Fibroblast of skin of right quadriceps (primary cell): ENCODE measurements around the gene SPATA33.
"Not testable (repeated sequence)": the region's sequence is repeated elsewhere in the genome, so short reads cannot be mapped to it uniquely, and the experiment has no call there.

Experiments used
- DNase-seq: peaks from one replicate; pipeline ENCODE4 v3.0.0-alpha.2; 2013

The SPATA33 gene

GRCh38 chr16:89667000-89667399 lies 9.4 kb downstream of the SPATA33 start:
- DNase-seq: peak; percentile 19

GRCh38 chr16:89667633-89668032 lies 10.0 kb downstream of the SPATA33 start:
- DNase-seq: no peak

GRCh38 chr16:89668790-89669158 lies 11.1 kb downstream of the SPATA33 start:
- DNase-seq: no peak

- no peak for DNase-seq
Measured at GRCh38 chr16:89669755-89670154, 12.1 kb downstream of the SPATA33 start.

GRCh38 chr16:89670496-89671431 lies 13.1 kb downstream of the SPATA33 start:
- DNase-seq: peak; percentile 24

- DNase-seq: not testable (repeated sequence)
Measured at GRCh38 chr16:89671565-89671964, 13.9 kb downstream of the SPATA33 start.

- DNase-seq: no peak
Measured at GRCh38 chr16:89672177-89672941, 14.7 kb downstream of the SPATA33 start.

- no peak for DNase-seq
Measured at GRCh38 chr16:89678258-89678657, 20.6 kb downstream of the SPATA33 start.

GRCh38 chr16:89685916-89686315 lies 28.3 kb downstream of the SPATA33 start:
- DNase-seq: no peak

- peak; percentile 85 for DNase-seq
Measured at GRCh38 chr16:89686520-89687091, 29.0 kb downstream of the SPATA33 start, which contains the start of gene CDK10. Gene CDK10, plus strand, starts transcription at chr16:89686689. Its CDS starts 22 bp downstream, at chr16:89686711.

GRCh38 chr16:89687092-89687940 lies 29.7 kb downstream of the SPATA33 start:
- peak; percentile 26 for DNase-seq

- no peak for DNase-seq
Measured at GRCh38 chr16:89688395-89688794, 30.8 kb downstream of the SPATA33 start.

GRCh38 chr16:89689142-89689541 lies 31.5 kb downstream of the SPATA33 start:
- no peak for DNase-seq

GRCh38 chr16:89689621-89690020 lies 32.0 kb downstream of the SPATA33 start:
- not testable (repeated sequence) for DNase-seq

GRCh38 chr16:89690392-89690901 lies 32.8 kb downstream of the SPATA33 start:
- no peak for DNase-seq

GRCh38 chr16:89691231-89691985 lies 33.8 kb downstream of the SPATA33 start:
- DNase-seq: no peak

- DNase-seq: no peak
Measured at GRCh38 chr16:89691986-89692569, 34.4 kb downstream of the SPATA33 start.

GRCh38 chr16:89693289-89693731 lies 35.7 kb downstream of the SPATA33 start:
- no peak for DNase-seq

GRCh38 chr16:89693931-89694783 lies 36.5 kb downstream of the SPATA33 start:
- no peak for DNase-seq

- DNase-seq: not testable (repeated sequence)
Measured at GRCh38 chr16:89694784-89695085, 37.1 kb downstream of the SPATA33 start.
